CD8-positive, alpha-beta memory T cell (primary cell): ENCODE data around the gene SEC22A. TPM values are rescaled to one million over a fixed set of nuclear protein-coding genes. Genes with fewer than 3 reads are reported as not detected.

Experiments used
- CTCF ChIA-PET: fragments of 350-600 bp; sonication (Branson Sonifier 250); formaldehyde crosslinking; loops from one replicate; lab custom pipeline; 2021; ENCODE audit warnings: antibody characterized with exemption; lab: Charles Lee
- POLR2A ChIA-PET: fragments of 350-600 bp; sonication (Branson Sonifier 250); formaldehyde crosslinking; loops from one replicate; lab custom pipeline; 2021; ENCODE audit warnings: antibody characterized with exemption; lab: Charles Lee
- DNase-seq, 5 donors: peaks; one replicate each; pipeline versions ENCODE4 v3.0.0 to v3.0.0-alpha.2; 2020 to 2022; ENCODE audit warnings: mixed read lengths in 1 of 5
- H3K27ac ChIP-seq: one replicate; pipeline ENCODE4 v1.7.0; 2013; ENCODE audit warnings: low read depth, mild to moderate bottlenecking, low read length, moderate library complexity
- H3K27me3 ChIP-seq: 2 replicates; pipeline ENCODE4 v1.7.0; 2013; ENCODE audit warnings: low read length, mild to moderate bottlenecking; ENCODE audit not compliant: insufficient read depth, poor library complexity, severe bottlenecking
- H3K36me3 ChIP-seq: 2 replicates; pipeline ENCODE4 v1.7.0; 2013; ENCODE audit warnings: mild to moderate bottlenecking, low read length, moderate library complexity; ENCODE audit not compliant: insufficient read depth
- H3K4me1 ChIP-seq: 2 replicates; pipeline ENCODE4 v1.7.0; 2013; ENCODE audit warnings: mild to moderate bottlenecking, low read length, moderate library complexity; ENCODE audit not compliant: insufficient read depth
- H3K4me3 ChIP-seq: 2 replicates; pipeline ENCODE4 v1.7.0; 2013; ENCODE audit warnings: mild to moderate bottlenecking, low read length
- H3K9me3 ChIP-seq: 2 replicates; pipeline ENCODE4 v1.7.0; 2013; ENCODE audit warnings: mild to moderate bottlenecking, low read length
- H3K27ac Mint-ChIP-seq, 8 donors: one replicate each; pipeline ENCODE4 v1.8.0; 2020 to 2021; ENCODE audit warnings: mixed read lengths in 8 of 8, mild to moderate bottlenecking in 6 of 8, inconsistent platforms in 3 of 8, moderate library complexity in 3 of 8
- H3K27me3 Mint-ChIP-seq, 2 donors: one replicate each; pipeline ENCODE4 v1.8.0; 2020 to 2021; ENCODE audit warnings: mixed read lengths in 2 of 2, mild to moderate bottlenecking in 1 of 2, moderate library complexity in 1 of 2
- H3K36me3 Mint-ChIP-seq, 3 donors: one replicate each; pipeline ENCODE4 v1.8.0; 2020 to 2021; ENCODE audit warnings: mixed read lengths in 3 of 3, inconsistent platforms in 1 of 3, mild to moderate bottlenecking in 1 of 3
- H3K4me1 Mint-ChIP-seq, 3 donors: one replicate each; pipeline ENCODE4 v1.8.0; 2020 to 2021; ENCODE audit warnings: mixed read lengths in 3 of 3, inconsistent platforms in 1 of 3, mild to moderate bottlenecking in 1 of 3
- H3K4me3 Mint-ChIP-seq, 7 donors: one replicate each; pipeline ENCODE4 v1.8.0; 2020 to 2021; ENCODE audit warnings: mixed read lengths in 7 of 7, mild to moderate bottlenecking in 6 of 7, moderate library complexity in 4 of 7, inconsistent platforms in 2 of 7
- H3K9me3 Mint-ChIP-seq, 5 donors: one replicate each; pipeline ENCODE4 v1.8.0; 2020 to 2022; ENCODE audit warnings: mixed read lengths in 5 of 5, mild to moderate bottlenecking in 3 of 5, moderate library complexity in 2 of 5, inconsistent platforms in 1 of 5
- polyA plus RNA-seq: library from polyadenylated mRNA; unstranded; fragments of 300-500 nt; fragmentation: Illumina TruSeq; gene quantifications from one replicate; pipeline ENCODE4 v1.2.3, GENCODE V29; 2021
- total RNA-seq, 2 experiments: library from RNA; stranded (reverse); gene quantifications; one replicate each; pipeline ENCODE4 v1.2.3, GENCODE V29; 2021

SEC22A gene
- total and polyA plus RNA-seq, 3 experiments from 2014 or later, result 12.7 to 21.6 (median 19.3) TPM

DNA sequence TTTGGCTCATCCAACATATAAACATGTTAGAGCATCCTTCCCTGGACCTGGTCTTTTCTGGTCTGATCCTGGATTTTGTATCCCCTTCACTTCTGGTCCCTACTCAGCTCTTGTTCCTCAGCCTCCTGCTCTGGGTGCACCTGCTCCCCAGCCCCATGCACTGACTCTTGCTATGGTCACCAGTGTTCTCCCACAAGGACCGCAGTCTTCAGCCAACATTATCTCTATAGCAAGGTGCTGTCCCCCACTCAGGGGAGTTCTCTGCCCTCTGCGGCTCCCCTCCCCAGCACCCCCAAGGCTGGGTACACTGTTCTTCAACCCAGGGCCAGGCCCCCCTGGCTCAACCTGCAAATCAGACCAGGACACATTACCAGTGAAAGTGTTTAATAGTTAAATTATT lies 80.2 kb downstream of the SEC22A start:
- Mint-ChIP-seq H3K36me3 (peaks cover 0 to 1% (median 0%) of the 10 kb centered on the region in 3 donors), H3K27ac (no peak overlapping the region), H3K9me3 (no peaks in the 10 kb centered on the region), H3K4me3 (no peak overlapping the region), H3K27me3 (no peaks in the 10 kb centered on the region), H3K4me1 (no peaks in the 10 kb centered on the region)
- Histone ChIP-seq H3K27ac (no peak overlapping the region), H3K36me3 (no peaks in the 10 kb centered on the region), H3K9me3 (no peaks in the 10 kb centered on the region), H3K27me3 (no peaks in the 10 kb centered on the region), H3K4me1 (no peaks in the 10 kb centered on the region), H3K4me3 (no peak overlapping the region)
- DNase-seq, result no peak
- ChIA-PET CTCF (no interaction called here), POLR2A (no interaction called here)

DNA sequence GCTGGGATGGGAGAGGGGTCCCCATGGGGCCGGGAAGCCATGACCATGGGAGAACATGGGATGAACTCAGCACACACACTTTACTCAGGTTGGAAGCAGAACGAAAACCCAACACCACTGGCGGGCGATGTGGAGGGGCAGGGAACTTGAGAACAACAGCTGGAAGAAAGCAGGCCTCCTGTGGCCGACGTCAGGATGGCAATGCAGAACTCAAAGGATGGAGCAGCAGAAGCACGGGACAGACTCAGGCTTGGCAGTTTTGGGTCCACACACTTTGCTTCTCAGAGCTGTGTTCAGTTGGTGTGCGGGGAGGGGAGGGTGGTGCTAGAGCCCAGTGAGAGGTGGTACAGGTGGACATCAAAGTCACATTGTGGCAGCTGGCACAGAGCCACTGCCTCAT lies 80.7 kb downstream of the SEC22A start:
- H3K36me3 Mint-ChIP-seq, result peaks cover 0 to 1% (median 0%) of the 10 kb centered on the region in 3 donors
- Histone ChIP-seq H3K9me3 (no peaks in the 10 kb centered on the region), H3K27ac (no peak overlapping the region), H3K4me3 (no peak overlapping the region), H3K4me1 (no peaks in the 10 kb centered on the region), H3K27me3 (no peaks in the 10 kb centered on the region), H3K36me3 (no peaks in the 10 kb centered on the region)
- CTCF ChIA-PET, result no interaction called here
- H3K27me3 Mint-ChIP-seq, result no peaks in the 10 kb centered on the region
- POLR2A ChIA-PET, result no interaction called here
- no peaks in the 10 kb centered on the region for H3K9me3 Mint-ChIP-seq
- no peak for DNase-seq
- H3K4me1 Mint-ChIP-seq, result no peaks in the 10 kb centered on the region
- H3K4me3 Mint-ChIP-seq, result no peak overlapping the region
- H3K27ac Mint-ChIP-seq, result no peak overlapping the region

DNA sequence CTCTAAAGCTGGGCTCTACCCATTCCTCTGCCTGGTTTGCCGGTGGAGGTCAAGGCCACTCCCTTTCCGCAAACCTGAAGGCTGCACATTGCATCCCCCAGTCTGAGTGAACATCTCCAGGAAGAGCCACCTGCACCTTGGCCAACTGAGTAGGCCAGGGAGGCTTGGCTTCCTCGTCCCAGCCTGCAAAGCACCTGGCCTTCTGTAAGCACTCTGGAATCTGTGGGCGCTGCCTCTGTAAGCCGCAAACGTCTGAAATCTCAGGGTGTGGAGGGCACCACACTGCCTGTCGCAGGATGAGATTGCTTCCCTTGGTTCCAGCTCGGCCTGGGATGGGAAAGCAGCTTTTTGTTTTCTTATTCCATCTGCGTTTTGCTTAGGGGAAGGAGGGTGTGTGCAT lies 81.3 kb downstream of the SEC22A start:
- ChIA-PET CTCF (no interaction called here), POLR2A (interaction anchor here (0.9 kb wide), 1 partner anchor 81 kb away, joined by 3 read pairs; the partner anchor contains the start of gene SEC22A)
- H3K4me1 Mint-ChIP-seq, result no peaks in the 10 kb centered on the region
- Histone ChIP-seq H3K4me1 (no peaks in the 10 kb centered on the region), H3K4me3 (no peak overlapping the region), H3K9me3 (no peaks in the 10 kb centered on the region), H3K27ac (no peak overlapping the region), H3K27me3 (no peaks in the 10 kb centered on the region), H3K36me3 (no peaks in the 10 kb centered on the region)
- no peaks in the 10 kb centered on the region for H3K27me3 Mint-ChIP-seq
- no peak overlapping the region for H3K4me3 Mint-ChIP-seq
- no peak overlapping the region for H3K27ac Mint-ChIP-seq
- peaks cover 0 to 1% (median 0%) of the 10 kb centered on the region in 3 donors for H3K36me3 Mint-ChIP-seq
- H3K9me3 Mint-ChIP-seq, result no peaks in the 10 kb centered on the region
- no peak for DNase-seq

DNA sequence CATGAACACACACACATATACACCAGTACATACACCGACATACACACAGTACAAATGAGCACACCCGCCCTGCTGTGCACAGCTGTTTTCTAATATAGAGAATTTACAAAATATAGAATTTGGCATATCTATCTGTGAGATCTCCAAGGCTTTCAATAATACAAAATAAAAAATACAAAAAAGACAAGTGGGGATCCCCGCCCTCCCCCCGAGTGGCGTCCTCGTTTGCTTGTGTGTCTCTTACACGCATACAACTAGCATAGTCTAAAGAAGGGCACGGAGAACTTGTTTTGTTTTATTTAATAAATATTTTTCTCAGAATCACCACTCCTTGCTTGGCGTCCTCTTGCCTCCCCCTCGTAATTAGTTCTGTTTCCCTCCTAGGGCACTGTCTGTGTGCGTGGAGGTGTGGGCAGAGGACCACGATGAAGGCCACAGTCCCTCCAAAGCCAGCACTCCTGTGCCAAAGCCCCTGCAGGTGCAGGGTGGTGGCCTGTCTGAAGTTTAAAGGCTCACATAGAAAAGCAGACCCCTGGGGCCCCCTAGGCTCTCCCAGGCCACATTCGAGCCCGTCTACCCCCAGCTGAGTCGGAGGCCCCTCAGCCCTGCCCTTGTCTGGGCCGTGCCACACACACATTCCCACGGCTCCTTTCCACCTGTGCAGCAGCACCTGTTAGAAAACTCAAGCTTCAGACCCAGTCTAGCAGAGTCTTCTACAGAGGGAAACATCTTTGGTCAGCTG lies 82.1 kb downstream of the SEC22A start:
- DNase-seq, result no peak
- Histone ChIP-seq H3K4me1 (no peaks in the 10 kb centered on the region), H3K36me3 (no peaks in the 10 kb centered on the region), H3K27ac (no peak overlapping the region), H3K9me3 (no peaks in the 10 kb centered on the region), H3K4me3 (no peak overlapping the region), H3K27me3 (no peaks in the 10 kb centered on the region)
- ChIA-PET POLR2A (interaction anchor here (0.9 kb wide), 1 partner anchor 82 kb away, joined by 3 read pairs; the partner anchor contains the start of gene SEC22A), CTCF (no interaction called here)
- Mint-ChIP-seq H3K36me3 (peaks cover 0 to 1% (median 0%) of the 10 kb centered on the region in 3 donors), H3K27me3 (no peaks in the 10 kb centered on the region), H3K9me3 (no peaks in the 10 kb centered on the region), H3K4me3 (no peak overlapping the region), H3K27ac (no peak overlapping the region), H3K4me1 (no peaks in the 10 kb centered on the region)

DNA sequence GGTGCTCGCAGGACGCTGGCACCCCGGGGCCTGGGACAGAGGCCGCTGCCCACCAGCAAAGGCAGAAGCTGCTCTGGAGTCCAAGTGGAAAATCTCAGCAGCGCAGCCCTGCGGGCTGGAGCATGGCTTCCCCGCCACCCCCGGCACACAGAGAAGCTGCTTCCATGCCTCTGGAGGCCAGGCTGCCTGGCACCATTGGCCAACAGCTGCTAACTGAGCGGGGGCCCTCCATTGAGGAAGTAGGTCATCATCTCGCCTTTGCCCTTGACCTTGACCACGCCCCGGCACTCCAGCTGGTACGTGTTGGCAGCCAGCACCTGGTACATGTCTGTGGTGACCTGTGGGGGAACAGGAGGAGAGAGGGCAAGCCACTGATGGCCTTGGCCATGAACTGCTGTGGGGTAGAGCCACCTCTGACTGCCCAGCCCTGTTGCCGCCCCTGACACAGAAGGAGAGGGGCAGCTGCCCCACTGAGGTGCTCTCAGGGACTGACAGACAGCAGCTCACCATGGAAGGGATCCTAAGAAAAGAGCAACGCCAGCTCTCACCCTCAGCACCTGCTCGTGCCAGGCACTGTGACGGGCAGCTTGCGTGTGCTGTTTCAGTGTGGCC lies 82.8 kb downstream of the SEC22A start:
- ChIA-PET POLR2A (no interaction called here), CTCF (no interaction called here)
- DNase-seq, result no peak
- Mint-ChIP-seq H3K27ac (no peak overlapping the region), H3K27me3 (no peaks in the 10 kb centered on the region), H3K4me1 (no peaks in the 10 kb centered on the region), H3K36me3 (peaks cover 0 to 1% (median 0%) of the 10 kb centered on the region in 3 donors), H3K9me3 (no peaks in the 10 kb centered on the region), H3K4me3 (no peak overlapping the region)
- H3K36me3 ChIP-seq, result no peaks in the 10 kb centered on the region
- H3K27ac ChIP-seq, result no peak overlapping the region
- H3K9me3 ChIP-seq, result no peaks in the 10 kb centered on the region
- H3K4me1 ChIP-seq, result no peaks in the 10 kb centered on the region
- no peaks in the 10 kb centered on the region for H3K27me3 ChIP-seq
- no peak overlapping the region for H3K4me3 ChIP-seq

DNA sequence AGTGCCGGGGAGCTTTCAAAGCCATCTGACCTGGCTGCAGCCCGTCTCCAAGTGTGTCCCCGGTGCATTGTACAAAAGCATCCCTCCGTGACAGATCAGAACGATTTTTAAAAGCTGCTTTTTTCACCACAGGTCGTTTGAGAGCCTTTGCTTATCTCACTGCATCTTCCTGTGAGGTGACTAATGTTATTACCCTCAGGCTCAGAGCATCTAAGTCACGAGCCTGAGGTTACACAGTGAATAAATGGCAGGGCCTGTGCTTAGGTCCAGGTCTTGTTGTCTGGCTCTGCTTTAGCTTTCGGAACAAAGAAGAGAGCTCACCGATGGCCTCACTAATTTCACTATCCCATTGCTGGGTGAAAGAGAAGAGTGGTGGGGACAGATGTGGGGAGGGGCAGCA lies 83.3 kb downstream of the SEC22A start:
- no peaks in the 10 kb centered on the region for H3K36me3 ChIP-seq
- ChIA-PET CTCF (no interaction called here), POLR2A (no interaction called here)
- Mint-ChIP-seq H3K4me3 (no peak overlapping the region), H3K4me1 (no peaks in the 10 kb centered on the region), H3K36me3 (peaks cover 0 to 1% (median 0%) of the 10 kb centered on the region in 3 donors), H3K9me3 (no peaks in the 10 kb centered on the region), H3K27me3 (peaks cover 0 to 1% of the 10 kb centered on the region in 2 donors), H3K27ac (peak overlapping the region in 1 of 8 donors; percentile 77)
- H3K9me3 ChIP-seq, result no peaks in the 10 kb centered on the region
- no peak overlapping the region for H3K4me3 ChIP-seq
- no peak overlapping the region for H3K27ac ChIP-seq
- H3K4me1 ChIP-seq, result no peaks in the 10 kb centered on the region
- H3K27me3 ChIP-seq, result no peaks in the 10 kb centered on the region
- no peak for DNase-seq

DNA sequence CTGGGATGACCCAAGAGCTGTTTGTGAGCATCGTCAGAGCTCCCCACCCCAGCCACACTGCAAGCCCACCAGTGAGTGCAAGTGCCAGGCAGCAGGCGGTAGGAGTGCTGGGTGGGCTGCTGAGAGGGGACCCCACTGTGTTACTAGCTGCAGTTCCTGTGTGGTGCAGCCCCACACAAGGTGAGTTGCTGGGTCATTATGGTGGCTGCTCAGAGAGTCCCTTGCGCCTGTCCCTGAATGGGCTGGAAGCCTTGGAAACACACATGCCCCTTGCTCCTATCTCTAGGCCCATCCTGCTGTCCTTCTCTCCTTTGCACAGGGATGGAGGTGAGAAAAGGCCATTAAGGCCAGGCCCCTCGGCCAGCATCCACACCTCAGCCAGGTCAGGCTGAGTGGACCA lies 83.7 kb downstream of the SEC22A start:
- H3K4me1 ChIP-seq, result no peaks in the 10 kb centered on the region
- POLR2A ChIA-PET, result no interaction called here
- CTCF ChIA-PET, result interaction anchor here (0.9 kb wide), 1 partner anchor 41 kb away, joined by 4 read pairs; no protein-coding TSS in a partner anchor
- H3K27ac Mint-ChIP-seq, result peak overlapping the region in 2 of 8 donors; percentile 17 to 77
- no peaks in the 10 kb centered on the region for H3K4me1 Mint-ChIP-seq
- H3K27me3 Mint-ChIP-seq, result peaks cover 0 to 1% of the 10 kb centered on the region in 2 donors
- H3K27me3 ChIP-seq, result no peaks in the 10 kb centered on the region
- H3K4me3 ChIP-seq, result no peak overlapping the region
- H3K9me3 ChIP-seq, result no peaks in the 10 kb centered on the region
- DNase-seq, result no peak
- no peak overlapping the region for H3K4me3 Mint-ChIP-seq
- no peaks in the 10 kb centered on the region for H3K9me3 Mint-ChIP-seq
- H3K36me3 Mint-ChIP-seq, result peaks cover 0 to 1% (median 0%) of the 10 kb centered on the region in 3 donors
- H3K27ac ChIP-seq, result no peak overlapping the region
- no peaks in the 10 kb centered on the region for H3K36me3 ChIP-seq

DNA sequence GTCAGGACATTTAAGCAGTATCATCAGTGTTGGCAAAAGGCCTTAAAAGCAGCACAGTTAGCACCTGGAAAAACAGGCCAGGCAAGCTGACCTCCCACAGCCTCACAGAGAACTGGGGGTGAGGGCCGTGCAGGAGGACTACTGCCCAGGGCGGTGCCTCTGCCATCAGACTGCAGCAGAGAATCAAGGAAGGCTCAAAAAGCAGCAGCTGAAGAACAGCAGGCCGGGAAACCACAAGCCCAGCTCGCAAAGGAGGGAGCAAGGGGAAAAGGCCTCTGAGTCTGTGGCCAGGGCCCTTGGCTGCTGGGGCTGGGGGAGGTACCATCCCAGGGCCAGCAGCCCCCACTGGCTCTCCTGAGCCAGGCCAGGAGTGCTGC lies 84.2 kb downstream of the SEC22A start:
- Mint-ChIP-seq H3K36me3 (peaks cover 0 to 1% (median 0%) of the 10 kb centered on the region in 3 donors), H3K4me3 (no peak overlapping the region), H3K27me3 (peaks cover 0 to 1% of the 10 kb centered on the region in 2 donors), H3K4me1 (no peaks in the 10 kb centered on the region), H3K9me3 (no peaks in the 10 kb centered on the region), H3K27ac (peak overlapping the region in 1 of 8 donors; percentile 17)
- H3K36me3 ChIP-seq, result no peaks in the 10 kb centered on the region
- ChIA-PET CTCF (interaction anchor here (0.9 kb wide), 1 partner anchor 41 kb away, joined by 4 read pairs; no protein-coding TSS in a partner anchor), POLR2A (no interaction called here)
- no peaks in the 10 kb centered on the region for H3K27me3 ChIP-seq
- H3K4me3 ChIP-seq, result no peak overlapping the region
- no peaks in the 10 kb centered on the region for H3K4me1 ChIP-seq
- no peak for DNase-seq
- H3K27ac ChIP-seq, result no peak overlapping the region
- no peaks in the 10 kb centered on the region for H3K9me3 ChIP-seq
